ENCODE results near the gene GPR31. TPM values are rescaled to one million over a fixed set of nuclear protein-coding genes. Genes with fewer than 3 reads are reported as not detected.

GPR31 gene
- total RNA-seq, result not detected in 2 replicates

GRCh38 chr6:167157863-167158262 lies at the start of gene GPR31:
Gene GPR31, minus strand, starts transcription at chr6:167157980. Its CDS starts 149 bp downstream, at chr6:167157831.

DNA sequence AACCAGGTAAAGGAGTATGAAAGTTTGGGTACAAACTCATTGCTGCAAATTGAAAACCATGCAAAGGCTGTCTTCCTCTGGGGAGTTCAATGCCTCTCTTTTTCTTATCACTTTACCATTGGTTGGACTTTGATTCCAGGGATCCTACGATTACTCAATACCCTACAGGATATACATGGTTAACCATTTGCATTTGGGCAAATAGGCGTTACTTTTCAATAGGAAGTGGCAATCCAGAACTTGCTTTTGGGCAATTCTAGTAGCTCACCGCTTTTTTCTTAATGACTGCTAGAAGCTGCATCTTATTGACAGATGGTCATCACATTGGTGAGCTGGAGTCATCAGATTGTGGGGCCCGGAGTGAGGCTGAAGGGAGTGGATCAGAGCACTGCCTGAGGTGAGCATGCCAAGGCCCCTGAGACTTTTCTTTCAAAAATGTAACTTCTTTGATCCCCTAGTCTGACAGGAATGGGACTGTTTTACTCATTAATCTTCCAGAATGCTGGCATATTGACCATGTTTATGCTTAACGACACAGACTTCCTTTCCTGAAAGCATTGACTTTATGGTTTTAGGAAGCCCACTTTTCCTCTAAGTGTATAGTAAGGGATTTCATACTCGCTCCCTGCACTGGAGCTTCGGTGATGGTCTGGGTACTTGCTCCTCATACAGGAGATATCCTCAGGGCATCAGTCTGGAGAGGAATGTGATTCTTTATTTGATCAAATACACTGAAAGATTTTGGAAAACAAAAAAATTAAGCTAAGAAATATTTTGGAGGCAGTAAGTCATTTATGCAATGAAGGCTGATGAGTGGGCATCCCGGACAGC lies 34.7 kb downstream of the GPR31 start, which contains the start of gene CCR6:
TSS of gene CCR6 (plus strand) at position 270 of the 831 bp plus-strand sequence. CDS start 13,039 bp downstream, outside the sequence.

Other genes with a start within 250 kb of the GPR31 start
- gene RNASET2, start 201.4 kb downstream of the GPR31 start, total RNA-seq, result 7.4 and 12.6 TPM in 2 replicates
- gene CEP43, start 158.6 kb downstream of the GPR31 start, total RNA-seq, result 23.5 and 23.7 TPM in 2 replicates
- gene CCR6, start 34.9 kb downstream of the GPR31 start, total RNA-seq, result not detected in 2 replicates
- not detected in 2 replicates for gene UNC93A, start 133.3 kb upstream of the GPR31 start, total RNA-seq
- gene TTLL2, start 167.1 kb upstream of the GPR31 start, total RNA-seq, result not detected in 2 replicates

All from thoracic aorta endothelial cell (primary cell).